Activated T-helper 17 cell treated with anti-CD3 and anti-CD28 coated beads, Interleukin-2, amount 50 U/mL, for 72 hours (primary cell): ENCODE data around the gene FKRP. TPM values are rescaled to one million over a fixed set of nuclear protein-coding genes. Genes with fewer than 3 reads are reported as not detected.
"Not testable (repeated sequence)": the region's sequence is repeated elsewhere in the genome, so short reads cannot be mapped to it uniquely, and the experiment has no call there.

ENCODE experiments used
- ATAC-seq: fragments of 150-1000 bp; cut with Tn5 transposase; replicated peaks from 2 replicates; pipeline ENCODE4 v1.10.0; 2021; ENCODE audit warnings: mild to moderate bottlenecking, moderate library complexity
- H3K27ac Mint-ChIP-seq: one replicate; pipeline ENCODE4 v1.8.0; 2022; ENCODE audit warnings: mixed read lengths
- H3K27me3 Mint-ChIP-seq: one replicate; pipeline ENCODE4 v1.8.0; 2022; ENCODE audit warnings: mixed read lengths
- H3K36me3 Mint-ChIP-seq: one replicate; pipeline ENCODE4 v1.8.0; 2022; ENCODE audit warnings: low read depth, mild to moderate bottlenecking, mixed read lengths
- H3K4me1 Mint-ChIP-seq: one replicate; pipeline ENCODE4 v1.8.0; 2022; ENCODE audit warnings: mixed read lengths
- H3K4me3 Mint-ChIP-seq: one replicate; pipeline ENCODE4 v1.8.0; 2022; ENCODE audit warnings: mild to moderate bottlenecking, mixed read lengths
- H3K9me3 Mint-ChIP-seq: one replicate; pipeline ENCODE4 v1.8.0; 2022; ENCODE audit warnings: mixed read lengths
- total RNA-seq, 2 donors: library from RNA; stranded (reverse); gene quantifications; one replicate each; pipeline ENCODE4 v1.2.3, GENCODE V29; 2022

FKRP gene
- total RNA-seq, 2 donors from 2014 or later = 6.3 to 14.3 TPM

- not testable (repeated sequence) for H3K4me3 Mint-ChIP-seq, H3K4me1 Mint-ChIP-seq, H3K9me3 Mint-ChIP-seq, ATAC-seq, H3K27me3 Mint-ChIP-seq, H3K36me3 Mint-ChIP-seq, H3K27ac Mint-ChIP-seq
Observed at GRCh38 chr19:46768746-46769145, 22.9 kb downstream of the FKRP start.

DNA sequence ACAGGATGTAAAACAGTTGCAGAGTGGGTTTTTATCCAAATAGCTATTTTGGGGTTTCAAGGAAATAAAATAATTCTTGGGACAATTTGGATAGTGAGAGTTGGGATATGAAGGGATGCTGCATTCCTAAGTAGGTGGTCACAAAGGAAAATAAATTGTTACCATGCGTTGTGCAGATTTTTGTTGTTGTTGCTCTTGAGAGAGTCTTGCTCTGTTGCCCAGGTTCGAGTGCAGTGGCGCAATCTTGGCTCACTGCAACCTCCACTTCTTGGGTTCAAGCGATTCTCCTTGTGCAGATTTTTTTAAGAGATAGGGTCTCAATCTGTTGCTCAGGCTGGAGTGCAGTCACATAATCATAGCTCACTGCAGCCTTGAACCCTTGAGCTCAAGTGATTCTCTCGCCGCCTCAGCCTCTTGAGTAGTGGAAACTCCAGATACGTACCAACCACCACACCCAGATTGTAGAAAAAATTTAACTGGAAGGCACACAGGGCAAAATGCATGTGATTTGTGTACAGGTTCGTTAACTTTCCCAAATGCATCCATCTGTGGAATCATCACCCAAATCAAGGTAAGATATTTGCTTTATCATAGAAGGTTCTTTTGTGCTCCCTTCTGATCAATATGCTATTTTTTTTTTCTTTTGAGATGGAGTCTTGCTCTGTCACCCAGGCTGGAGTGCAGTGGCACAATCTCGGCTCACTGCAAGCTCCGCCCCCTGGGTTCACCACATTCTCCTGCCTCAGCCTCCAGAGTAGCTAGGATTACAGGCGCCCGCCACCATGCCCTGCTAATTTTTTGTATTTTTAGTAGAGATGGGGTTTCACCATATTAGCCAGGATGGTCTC lies 26.5 kb downstream of the FKRP start:
- no peaks in the 10 kb centered on the region for H3K4me1 Mint-ChIP-seq
- no peak overlapping the region for H3K27ac Mint-ChIP-seq
- ATAC-seq = no peak
- H3K4me3 Mint-ChIP-seq = no peak overlapping the region
- peaks cover 30% of the 10 kb centered on the region for H3K36me3 Mint-ChIP-seq
- no peaks in the 10 kb centered on the region for H3K9me3 Mint-ChIP-seq
- H3K27me3 Mint-ChIP-seq = no peaks in the 10 kb centered on the region

DNA sequence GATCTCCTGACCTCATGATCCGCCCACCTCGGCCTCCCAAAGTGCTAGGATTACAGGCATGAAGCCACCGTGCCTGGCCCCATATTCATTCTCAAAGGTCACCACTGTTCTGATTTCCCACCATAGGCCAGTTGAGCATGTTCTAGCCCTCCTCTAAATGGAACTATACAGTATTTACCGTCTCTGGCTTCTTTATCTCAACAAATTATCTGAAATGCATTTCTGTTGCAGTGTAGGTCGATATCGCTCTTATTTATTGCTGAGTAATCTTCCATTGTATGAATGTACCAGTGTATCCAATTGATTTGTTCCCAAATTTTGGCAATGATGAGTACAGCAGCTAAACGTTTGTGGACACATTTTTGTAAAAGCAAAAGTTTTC lies 27.2 kb downstream of the FKRP start:
- H3K36me3 Mint-ChIP-seq = peaks cover 36% of the 10 kb centered on the region
- no peak overlapping the region for H3K27ac Mint-ChIP-seq
- no peak for ATAC-seq
- no peak overlapping the region for H3K4me3 Mint-ChIP-seq
- no peaks in the 10 kb centered on the region for H3K9me3 Mint-ChIP-seq
- H3K4me1 Mint-ChIP-seq = peaks cover 5% of the 10 kb centered on the region
- no peaks in the 10 kb centered on the region for H3K27me3 Mint-ChIP-seq

DNA sequence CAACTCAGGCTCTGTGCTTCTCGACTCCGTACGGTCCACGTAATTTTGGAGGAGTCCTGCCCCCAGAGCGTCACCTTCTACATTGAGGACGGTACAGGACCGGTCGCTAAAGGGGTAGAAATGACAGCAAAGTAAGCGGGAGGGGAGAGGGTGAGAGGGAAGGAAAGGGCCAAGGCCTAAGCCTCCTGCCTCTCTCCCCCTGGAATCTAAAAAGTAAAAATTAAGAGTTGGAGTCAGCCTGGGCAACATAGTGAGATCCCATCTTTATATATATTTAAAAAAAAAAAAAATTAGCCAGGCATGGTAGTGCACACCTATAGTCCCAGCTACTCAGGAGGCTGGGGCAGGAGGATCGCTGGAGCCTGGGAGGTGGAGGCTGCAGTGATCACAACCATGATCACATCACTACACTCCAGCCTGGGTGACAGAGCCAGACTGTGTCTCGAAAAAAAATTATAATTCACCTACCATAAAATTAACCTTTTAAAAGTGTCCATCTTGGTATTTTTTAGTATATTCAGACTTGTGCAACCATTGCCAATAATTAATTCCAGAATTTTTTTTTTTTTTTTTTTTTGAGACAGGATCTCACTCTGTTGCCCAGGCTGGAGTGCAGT lies 29.9 kb downstream of the FKRP start:
- H3K4me1 Mint-ChIP-seq = peaks cover 5% of the 10 kb centered on the region
- no peaks in the 10 kb centered on the region for H3K27me3 Mint-ChIP-seq
- no peaks in the 10 kb centered on the region for H3K9me3 Mint-ChIP-seq
- ATAC-seq = no peak
- peaks cover 61% of the 10 kb centered on the region for H3K36me3 Mint-ChIP-seq
- H3K27ac Mint-ChIP-seq = no peak overlapping the region
- H3K4me3 Mint-ChIP-seq = no peak overlapping the region

GRCh38 chr19:46776927-46777911 lies 31.4 kb downstream of the FKRP start:
- H3K4me3 Mint-ChIP-seq = no peak overlapping the region
- no peak for ATAC-seq
- peaks cover 5% of the 10 kb centered on the region for H3K4me1 Mint-ChIP-seq
- no peaks in the 10 kb centered on the region for H3K9me3 Mint-ChIP-seq
- H3K36me3 Mint-ChIP-seq = peaks cover 75% of the 10 kb centered on the region
- H3K27ac Mint-ChIP-seq = peak overlapping the region; percentile 54
- no peaks in the 10 kb centered on the region for H3K27me3 Mint-ChIP-seq

DNA sequence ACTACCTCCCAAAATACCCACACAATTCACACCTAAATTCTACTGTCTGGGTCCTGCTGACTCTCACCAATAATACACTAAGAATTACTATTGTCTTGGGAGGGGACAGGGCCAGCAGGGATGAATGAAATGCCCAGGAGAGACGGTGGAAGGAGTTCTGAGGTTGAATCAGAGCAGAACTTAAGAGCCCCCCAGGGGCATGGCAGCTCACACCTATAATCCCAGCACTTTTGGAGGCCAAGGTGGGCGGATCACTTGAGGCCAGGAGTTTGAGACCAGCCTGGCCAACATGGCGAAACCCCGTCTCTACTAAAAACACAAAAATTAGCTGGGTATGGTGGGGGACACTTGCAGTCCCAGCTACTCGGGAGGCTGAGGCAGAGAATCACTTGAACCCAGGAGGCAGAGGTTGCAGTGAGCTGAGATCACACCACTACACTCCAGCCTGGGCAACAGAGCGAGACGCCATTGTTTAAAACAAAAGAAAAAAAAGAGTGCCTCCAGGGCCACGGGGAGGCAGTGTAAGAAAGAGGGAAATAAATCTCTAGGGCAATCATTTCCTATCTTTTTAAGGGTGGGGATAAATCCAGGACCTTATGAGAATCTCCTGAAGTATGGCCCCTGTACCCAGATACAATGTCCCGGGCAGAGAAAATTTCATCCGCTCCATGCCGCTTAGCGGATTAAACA lies 32.2 kb downstream of the FKRP start:
- H3K27me3 Mint-ChIP-seq, ATAC-seq, H3K9me3 Mint-ChIP-seq: not testable (repeated sequence)
- Mint-ChIP-seq H3K4me1 (peaks cover 11% of the 10 kb centered on the region), H3K27ac (peak overlapping the region; percentile 54), H3K4me3 (peak overlapping the region; percentile 7), H3K36me3 (peaks cover 84% of the 10 kb centered on the region)

- Mint-ChIP-seq H3K36me3 (peaks cover 96% of the 10 kb centered on the region), H3K27ac (peak overlapping the region; percentile 74), H3K27me3 (no peaks in the 10 kb centered on the region), H3K4me1 (peaks cover 32% of the 10 kb centered on the region), H3K4me3 (peak overlapping the region; percentile 97), H3K9me3 (no peaks in the 10 kb centered on the region)
- ATAC-seq = no peak
Observed at GRCh38 chr19:46782355-46783019, 36.6 kb downstream of the FKRP start.

DNA sequence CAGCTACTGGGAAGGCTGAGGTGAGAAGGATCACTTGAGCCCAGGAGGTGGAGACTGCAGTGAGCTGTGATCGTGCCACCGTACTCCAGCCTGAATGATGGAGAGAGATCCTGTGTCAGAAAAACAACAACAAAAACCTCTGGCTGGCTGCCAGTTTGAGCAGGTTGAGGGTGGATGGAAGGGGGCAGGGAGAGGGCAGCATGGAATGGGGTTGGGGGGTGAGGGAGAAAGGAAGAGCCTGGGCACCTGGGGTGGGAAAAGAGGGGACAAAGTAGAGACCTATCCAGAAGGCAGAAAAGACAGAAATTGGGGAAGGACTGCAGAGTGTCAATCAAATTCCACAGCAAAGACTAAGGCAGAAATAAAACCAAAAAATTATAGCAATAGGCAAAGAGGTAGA lies 37.8 kb downstream of the FKRP start:
- no peak for ATAC-seq
- H3K9me3 Mint-ChIP-seq = no peaks in the 10 kb centered on the region
- peaks cover 27% of the 10 kb centered on the region for H3K4me1 Mint-ChIP-seq
- peak overlapping the region; percentile 99 for H3K27ac Mint-ChIP-seq
- H3K4me3 Mint-ChIP-seq = peak overlapping the region; percentile 97
- H3K27me3 Mint-ChIP-seq = no peaks in the 10 kb centered on the region
- H3K36me3 Mint-ChIP-seq = peaks cover 85% of the 10 kb centered on the region

DNA sequence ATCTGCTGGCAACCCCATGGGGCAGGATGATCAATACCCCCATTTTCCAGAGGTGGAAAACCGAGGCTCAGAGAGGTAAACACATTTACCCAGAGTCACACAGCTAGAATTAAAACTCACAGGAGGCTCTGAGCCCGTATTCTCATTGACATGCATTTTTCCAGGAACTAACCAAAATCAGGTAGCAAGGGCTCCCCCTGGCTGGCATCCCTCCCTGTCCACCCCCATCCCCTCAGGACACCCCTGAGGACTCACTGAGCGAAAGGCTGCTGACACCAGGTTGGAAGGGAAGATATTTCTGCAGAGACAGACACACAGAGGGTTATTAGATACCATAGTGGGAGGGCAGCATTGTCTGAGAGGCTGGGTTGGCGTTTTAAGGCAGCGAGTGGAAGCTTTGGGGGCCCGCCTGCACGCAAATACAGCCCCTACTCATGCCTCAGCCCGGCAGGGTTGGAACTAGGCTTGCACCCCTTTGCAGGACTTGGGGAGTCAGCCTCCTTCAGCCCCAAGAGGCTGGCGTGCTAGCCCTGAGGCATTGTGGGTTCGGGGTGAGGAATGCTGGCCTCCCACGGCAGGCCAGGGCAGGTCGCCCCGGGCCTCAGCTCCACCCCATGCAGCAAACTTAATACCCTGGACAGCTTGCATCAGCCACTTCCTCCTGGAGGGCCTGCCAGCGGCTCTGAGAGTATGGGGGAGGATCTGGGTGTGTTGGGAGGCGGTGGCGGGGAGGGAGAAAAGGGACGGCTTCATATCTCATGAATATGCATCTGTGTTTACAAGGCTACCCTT lies 38.6 kb downstream of the FKRP start:
- H3K4me1 Mint-ChIP-seq = peaks cover 30% of the 10 kb centered on the region

DNA sequence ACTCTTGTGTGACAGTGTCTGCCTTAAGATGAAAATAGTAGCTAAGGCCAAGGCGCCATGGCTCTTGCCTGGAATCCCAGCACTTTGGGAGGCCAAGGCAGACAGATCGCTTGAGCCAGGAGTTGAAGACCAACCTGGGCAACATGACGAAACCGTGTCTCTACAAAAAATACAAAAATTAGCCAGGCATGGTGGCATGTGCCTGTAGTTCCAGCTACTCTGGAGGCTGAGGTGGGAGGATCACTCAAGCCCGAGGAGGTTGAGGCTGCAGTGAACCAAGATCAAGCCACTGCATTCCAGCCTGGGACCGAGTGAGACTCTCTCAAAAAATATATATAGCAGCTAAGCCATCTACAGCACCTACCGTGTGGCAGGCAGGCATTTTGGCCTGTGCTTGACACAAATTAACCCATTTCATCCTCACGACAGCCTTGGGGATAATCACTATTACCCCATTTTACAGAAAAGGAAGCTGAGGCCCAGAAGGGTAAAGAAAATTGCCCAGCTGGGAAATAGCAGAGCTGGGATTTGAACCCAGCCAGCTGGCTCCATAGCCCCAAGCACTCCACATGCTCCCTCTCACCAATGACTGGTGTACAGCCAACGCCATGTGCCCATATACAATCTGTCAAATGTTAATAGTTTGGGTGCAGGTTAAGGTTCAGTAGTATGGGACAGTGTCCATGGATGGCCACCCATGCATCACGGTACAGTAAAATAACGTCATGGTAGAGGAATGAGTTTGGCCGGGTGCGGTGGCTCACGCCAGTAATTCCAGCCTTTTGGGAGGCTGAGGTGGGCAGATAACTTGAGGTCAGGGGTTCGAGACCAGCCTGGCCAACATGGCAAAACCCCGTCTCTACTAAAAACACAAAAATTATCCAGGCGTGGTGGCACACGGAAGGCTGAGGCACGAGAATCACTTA lies 39.5 kb downstream of the FKRP start:
- Mint-ChIP-seq H3K4me1 (peaks cover 31% of the 10 kb centered on the region), H3K27me3 (no peaks in the 10 kb centered on the region), H3K36me3 (peaks cover 68% of the 10 kb centered on the region), H3K27ac (peak overlapping the region; percentile 99), H3K9me3 (no peaks in the 10 kb centered on the region), H3K4me3 (peak overlapping the region; percentile 97)
- no peak for ATAC-seq

More for the DNA sequence above, 38.6 kb downstream of the FKRP start:
- no peaks in the 10 kb centered on the region for H3K27me3 Mint-ChIP-seq
- H3K27ac Mint-ChIP-seq = peak overlapping the region; percentile 99
- H3K9me3 Mint-ChIP-seq = no peaks in the 10 kb centered on the region
- ATAC-seq = peak; percentile 49
- H3K36me3 Mint-ChIP-seq = peaks cover 77% of the 10 kb centered on the region
- H3K4me3 Mint-ChIP-seq = peak overlapping the region; percentile 97

- H3K4me1 Mint-ChIP-seq = peaks cover 31% of the 10 kb centered on the region
- H3K4me3 Mint-ChIP-seq = peak overlapping the region; percentile 97
- peaks cover 65% of the 10 kb centered on the region for H3K36me3 Mint-ChIP-seq
- no peaks in the 10 kb centered on the region for H3K9me3 Mint-ChIP-seq
- H3K27me3 Mint-ChIP-seq = no peaks in the 10 kb centered on the region
- peak overlapping the region; percentile 99 for H3K27ac Mint-ChIP-seq
- no peak for ATAC-seq
Observed at GRCh38 chr19:46785980-46786235, 40.1 kb downstream of the FKRP start.

DNA sequence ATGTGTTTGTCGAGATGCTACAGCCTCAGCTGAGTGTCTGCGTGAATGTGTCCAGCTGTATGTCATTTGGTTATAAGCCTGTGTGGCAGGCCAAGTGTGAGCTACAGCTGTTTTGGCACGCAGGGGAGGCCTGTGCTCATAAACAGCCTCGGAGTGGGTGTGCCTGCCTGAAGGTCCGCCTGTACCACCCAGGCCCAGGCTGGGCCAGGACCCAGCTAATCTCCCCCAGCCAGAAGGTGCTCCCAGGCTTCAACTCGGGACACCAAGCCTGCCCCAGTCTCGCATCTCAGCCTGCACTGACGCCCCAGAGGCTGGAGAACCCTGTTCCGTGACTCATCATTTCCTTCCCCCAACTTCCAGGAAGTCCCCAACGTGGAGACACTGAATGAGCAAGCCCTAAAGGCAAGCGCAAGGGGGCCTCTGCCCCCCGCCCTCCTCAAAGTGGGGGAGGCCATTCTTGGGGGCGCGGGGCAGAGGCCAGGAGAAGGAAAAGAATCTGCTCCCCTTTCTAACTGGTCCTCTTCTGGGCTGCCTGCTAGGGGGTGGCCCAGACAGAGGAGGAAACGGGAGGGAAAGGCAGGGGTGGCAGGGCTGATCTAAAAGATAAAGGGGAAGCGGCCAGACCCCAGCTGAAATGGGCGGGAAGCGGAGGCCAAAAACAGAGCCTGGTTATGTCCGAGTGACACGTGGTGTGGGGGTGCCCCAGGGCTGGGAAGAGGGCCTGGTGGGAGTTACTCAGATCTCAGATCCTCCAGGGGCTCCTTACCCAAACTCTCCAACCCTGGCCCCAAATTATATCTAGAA lies 40.6 kb downstream of the FKRP start:
- peaks cover 31% of the 10 kb centered on the region for H3K4me1 Mint-ChIP-seq
- ATAC-seq = peak; percentile 68
- H3K9me3 Mint-ChIP-seq = no peaks in the 10 kb centered on the region

More for the DNA sequence above, 40.6 kb downstream of the FKRP start:
- no peaks in the 10 kb centered on the region for H3K27me3 Mint-ChIP-seq
- H3K4me3 Mint-ChIP-seq = peak overlapping the region; percentile 97
- H3K36me3 Mint-ChIP-seq = peaks cover 60% of the 10 kb centered on the region
- peak overlapping the region; percentile 99 for H3K27ac Mint-ChIP-seq
